IMR-90 (cell line): Measurements from ENCODE around the gene MS4A10.

Experiments
- CEBPB ChIP-seq: IDR thresholded peaks from 2 replicates; pipeline ENCODE4 v1.6.1; 2012; ENCODE audit warnings: low read depth, low read length, improper control_type of control experiment
- CHD1 ChIP-seq: IDR thresholded peaks from 2 replicates; pipeline ENCODE4 v1.6.1; 2012; ENCODE audit warnings: low read depth, low read length, improper control_type of control experiment
- FOS ChIP-seq: fragments of 150-350 bp; IDR thresholded peaks from 2 replicates; pipeline ENCODE4 v1.6.1; 2016; ENCODE audit warnings: low read depth, low read length
- MAZ ChIP-seq: IDR thresholded peaks from 2 replicates; pipeline ENCODE4 v1.6.1; 2012; ENCODE audit warnings: low read depth, mild to moderate bottlenecking, low read length, improper control_type of control experiment, moderate library complexity, borderline replicate concordance
- NFE2L2 ChIP-seq: fragments of 150-350 bp; IDR thresholded peaks from 2 replicates; pipeline ENCODE4 v1.6.1; 2016; ENCODE audit warnings: low read depth, mild to moderate bottlenecking, low read length
- POLR2A ChIP-seq: IDR thresholded peaks from 2 replicates; pipeline ENCODE4 v1.6.1; 2012; ENCODE audit warnings: mild to moderate bottlenecking, low read depth, low read length
- RAD21 ChIP-seq: IDR thresholded peaks from 2 replicates; pipeline ENCODE4 v1.6.1; 2012; ENCODE audit warnings: low read length, improper control_type of control experiment
- RCOR1 ChIP-seq: IDR thresholded peaks from 2 replicates; pipeline ENCODE4 v1.6.1; 2012; ENCODE audit warnings: mild to moderate bottlenecking, low read length, improper control_type of control experiment; ENCODE audit not compliant: insufficient replicate concordance
- RFX5 ChIP-seq: IDR thresholded peaks from 2 replicates; pipeline ENCODE4 v1.8.0; 2012; ENCODE audit warnings: low read depth, mild to moderate bottlenecking, low read length, moderate library complexity
- SMC3 ChIP-seq: fragments of 150-350 bp; IDR thresholded peaks from 2 replicates; pipeline ENCODE4 v1.6.1; 2016; ENCODE audit warnings: low read depth, mild to moderate bottlenecking, antibody characterized with exemption, low read length, moderate library complexity
- TF ChIP-seq, protein P1 (sequence below): conservative IDR thresholded peaks from 2 replicates; pipeline ENCODE4 v1.5.1; 2012; ENCODE audit warnings: mild to moderate bottlenecking, low read depth, low read length, improper control_type of control experiment
- TF ChIP-seq, protein P2 (sequence below): fragments of 150-350 bp; IDR thresholded peaks from 2 replicates; pipeline ENCODE4 v1.6.1; 2017; ENCODE audit warnings: mild to moderate bottlenecking, antibody characterized with exemption, low read length, low read depth

GRCh38 chr11:60769811-60770210 is 15.3 kb upstream of the MS4A10 start:
- TF ChIP-seq RFX5 (no peak), POLR2A (no peak), RAD21 (no peak), RCOR1 (no peak), SMC3 (no peak), CEBPB (no peak), CHD1 (no peak), MAZ (no peak), FOS (no peak), NFE2L2 (no peak)
- TF ChIP-seq, protein P1, sequence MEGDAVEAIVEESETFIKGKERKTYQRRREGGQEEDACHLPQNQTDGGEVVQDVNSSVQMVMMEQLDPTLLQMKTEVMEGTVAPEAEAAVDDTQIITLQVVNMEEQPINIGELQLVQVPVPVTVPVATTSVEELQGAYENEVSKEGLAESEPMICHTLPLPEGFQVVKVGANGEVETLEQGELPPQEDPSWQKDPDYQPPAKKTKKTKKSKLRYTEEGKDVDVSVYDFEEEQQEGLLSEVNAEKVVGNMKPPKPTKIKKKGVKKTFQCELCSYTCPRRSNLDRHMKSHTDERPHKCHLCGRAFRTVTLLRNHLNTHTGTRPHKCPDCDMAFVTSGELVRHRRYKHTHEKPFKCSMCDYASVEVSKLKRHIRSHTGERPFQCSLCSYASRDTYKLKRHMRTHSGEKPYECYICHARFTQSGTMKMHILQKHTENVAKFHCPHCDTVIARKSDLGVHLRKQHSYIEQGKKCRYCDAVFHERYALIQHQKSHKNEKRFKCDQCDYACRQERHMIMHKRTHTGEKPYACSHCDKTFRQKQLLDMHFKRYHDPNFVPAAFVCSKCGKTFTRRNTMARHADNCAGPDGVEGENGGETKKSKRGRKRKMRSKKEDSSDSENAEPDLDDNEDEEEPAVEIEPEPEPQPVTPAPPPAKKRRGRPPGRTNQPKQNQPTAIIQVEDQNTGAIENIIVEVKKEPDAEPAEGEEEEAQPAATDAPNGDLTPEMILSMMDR: no peak
- TF ChIP-seq, protein P2, sequence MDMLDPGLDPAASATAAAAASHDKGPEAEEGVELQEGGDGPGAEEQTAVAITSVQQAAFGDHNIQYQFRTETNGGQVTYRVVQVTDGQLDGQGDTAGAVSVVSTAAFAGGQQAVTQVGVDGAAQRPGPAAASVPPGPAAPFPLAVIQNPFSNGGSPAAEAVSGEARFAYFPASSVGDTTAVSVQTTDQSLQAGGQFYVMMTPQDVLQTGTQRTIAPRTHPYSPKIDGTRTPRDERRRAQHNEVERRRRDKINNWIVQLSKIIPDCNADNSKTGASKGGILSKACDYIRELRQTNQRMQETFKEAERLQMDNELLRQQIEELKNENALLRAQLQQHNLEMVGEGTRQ: no peak
